HEK293T (cell line): ENCODE data around the gene DDAH1.

Source experiments
- BHLHE40 ChIP-seq: fragments of 450-650 bp; IDR thresholded peaks from 2 replicates; pipeline ENCODE4 v1.6.1; 2016; ENCODE audit warnings: mild to moderate bottlenecking, moderate library complexity, borderline replicate concordance
- ELF4 ChIP-seq: fragments of 450-650 bp; IDR thresholded peaks from 2 replicates; pipeline ENCODE4 v1.6.1; 2017; ENCODE audit warnings: antibody characterized with exemption
- FOXA1 ChIP-seq: fragments of 450-650 bp; IDR thresholded peaks from 2 replicates; pipeline ENCODE4 v1.6.1; 2016; ENCODE audit warnings: mild to moderate bottlenecking
- FOXK2 ChIP-seq: fragments of 450-650 bp; IDR thresholded peaks from 2 replicates; pipeline ENCODE4 v1.6.1; 2016; ENCODE audit warnings: mild to moderate bottlenecking
- FOXM1 ChIP-seq: fragments of 450-650 bp; IDR thresholded peaks from 2 replicates; pipeline ENCODE4 v1.6.1; 2017; ENCODE audit warnings: mild to moderate bottlenecking, borderline replicate concordance
- HDGF ChIP-seq: fragments of 450-650 bp; IDR thresholded peaks from 2 replicates; pipeline ENCODE4 v1.6.1; 2017; ENCODE audit warnings: antibody characterized with exemption, borderline replicate concordance
- LEF1 ChIP-seq: fragments of 450-650 bp; IDR thresholded peaks from 2 replicates; pipeline ENCODE4 v1.6.1; 2017; ENCODE audit warnings: mild to moderate bottlenecking, borderline replicate concordance
- NFRKB ChIP-seq: fragments of 450-650 bp; IDR thresholded peaks from 2 replicates; pipeline ENCODE4 v1.6.1; 2016; ENCODE audit warnings: mild to moderate bottlenecking, moderate library complexity
- PKNOX1 ChIP-seq: fragments of 450-650 bp; IDR thresholded peaks from 2 replicates; pipeline ENCODE4 v1.6.1; 2016
- SP1 ChIP-seq: fragments of 450-650 bp; IDR thresholded peaks from 2 replicates; pipeline ENCODE4 v1.6.1; 2017
- SUZ12 ChIP-seq: fragments of 450-650 bp; IDR thresholded peaks from 2 replicates; pipeline ENCODE4 v1.6.1; 2016; ENCODE audit warnings: mild to moderate bottlenecking
- ZNF384 ChIP-seq: fragments of 450-650 bp; IDR thresholded peaks from 2 replicates; pipeline ENCODE4 v1.6.1; 2016

GRCh38 chr1:85471558-85471957 is 6.6 kb upstream of the DDAH1 start:
- TF ChIP-seq SP1 (no peak), ELF4 (no peak), FOXA1 (no peak), SUZ12 (no peak), PKNOX1 (no peak), FOXK2 (no peak), LEF1 (no peak), BHLHE40 (no peak), NFRKB (no peak), FOXM1 (no peak), ZNF384 (no peak), HDGF (no peak)
